RWPE1 (cell line): Measurements from ENCODE around the gene TEX2.
"Not testable (repeated sequence)": the region's sequence is repeated elsewhere in the genome, so short reads cannot be mapped to it uniquely, and the experiment has no call there.

ENCODE experiments used
- CTCF ChIA-PET: fragments of 350-600 bp; sonication (Branson Sonifier 250); formaldehyde crosslinking; extraction: SDS; loops from one replicate; lab custom pipeline; 2021; lab: Yijun Ruan, JAX
- POLR2A ChIA-PET: fragments of 400-600 bp; formaldehyde crosslinking; extraction: SDS; loops from one replicate; lab custom pipeline; 2020; ENCODE audit warnings: antibody characterized with exemption; ENCODE audit not compliant: low non-redundant PET; lab: Yijun Ruan, JAX
- DNase-seq: peaks from one replicate; pipeline ENCODE4 v3.0.0; 2012; ENCODE audit warnings: low spot score
- H3K27ac ChIP-seq: fragments of 450-650 bp; 2 replicates; pipeline ENCODE4 v1.5.1; 2017
- CTCF ChIP-seq: fragments of 450-650 bp; conservative IDR thresholded peaks from 2 replicates; pipeline ENCODE4 v1.5.1; 2017; ENCODE audit warnings: low read depth, mild to moderate bottlenecking

TEX2 gene

GRCh38 chr17:64170286-64170685 lies 92.8 kb downstream of the TEX2 start:
- DNase-seq: no peak
- H3K27ac ChIP-seq: peak overlapping the region; percentile 63
- CTCF ChIA-PET: no interaction called here
- no peak for TF ChIP-seq CTCF
- POLR2A ChIA-PET: no interaction called here

GRCh38 chr17:64167666-64168065 lies 95.4 kb downstream of the TEX2 start:
- H3K27ac ChIP-seq, DNase-seq, POLR2A ChIA-PET, CTCF ChIA-PET: not testable (repeated sequence)

GRCh38 chr17:64166876-64167275 lies 96.2 kb downstream of the TEX2 start:
- H3K27ac ChIP-seq: no peak overlapping the region
- CTCF ChIA-PET: interaction anchor here (0.7 kb wide), 1 partner anchor 63 kb away, joined by 3 read pairs; no protein-coding TSS in a partner anchor
- DNase-seq: no peak
- POLR2A ChIA-PET: no interaction called here
- no peak for TF ChIP-seq CTCF

- ChIA-PET CTCF (interaction anchor here (0.6 kb wide), 1 partner anchor 8 kb away, joined by 4 read pairs; no protein-coding TSS in a partner anchor), POLR2A (no interaction called here)
- TF ChIP-seq CTCF: no peak
- no peak for DNase-seq
- H3K27ac ChIP-seq: no peak overlapping the region
Measured at GRCh38 chr17:64165347-64165746, 97.7 kb downstream of the TEX2 start.

- CTCF ChIA-PET: interaction anchor here (0.6 to 0.7 kb wide), 2 partner anchors 8 to 1443 kb away, joined by 4 to 6 read pairs; no protein-coding TSS in a partner anchor
- H3K27ac ChIP-seq: no peak overlapping the region
- POLR2A ChIA-PET: no interaction called here
- TF ChIP-seq CTCF: no peak
- no peak for DNase-seq
Measured at GRCh38 chr17:64164596-64165285, 98.3 kb downstream of the TEX2 start.

- no peak overlapping the region for H3K27ac ChIP-seq
- DNase-seq: no peak
- ChIA-PET POLR2A (no interaction called here), CTCF (no interaction called here)
- TF ChIP-seq CTCF: no peak
Measured at GRCh38 chr17:64163468-64163867, 99.6 kb downstream of the TEX2 start.

GRCh38 chr17:64162554-64162953 lies 100.5 kb downstream of the TEX2 start:
- TF ChIP-seq CTCF: no peak
- POLR2A ChIA-PET: no interaction called here
- CTCF ChIA-PET: no interaction called here
- peak overlapping the region; percentile 10; the same call in 1 of the 2 replicates for H3K27ac ChIP-seq
- DNase-seq: no peak
